Urothelium cell line (cell line): ENCODE data around the gene TM7SF2.

ENCODE experiments used
- DNase-seq: peaks from one replicate; pipeline ENCODE4 v3.0.0; 2011; ENCODE audit warnings: low spot score, mixed read lengths
- FAIRE-seq: peaks from 2 replicates; lab custom pipeline; 2011; peaks lifted over from hg19 to GRCh38; lab: Jason Lieb, UNC

The TM7SF2 gene

DNA sequence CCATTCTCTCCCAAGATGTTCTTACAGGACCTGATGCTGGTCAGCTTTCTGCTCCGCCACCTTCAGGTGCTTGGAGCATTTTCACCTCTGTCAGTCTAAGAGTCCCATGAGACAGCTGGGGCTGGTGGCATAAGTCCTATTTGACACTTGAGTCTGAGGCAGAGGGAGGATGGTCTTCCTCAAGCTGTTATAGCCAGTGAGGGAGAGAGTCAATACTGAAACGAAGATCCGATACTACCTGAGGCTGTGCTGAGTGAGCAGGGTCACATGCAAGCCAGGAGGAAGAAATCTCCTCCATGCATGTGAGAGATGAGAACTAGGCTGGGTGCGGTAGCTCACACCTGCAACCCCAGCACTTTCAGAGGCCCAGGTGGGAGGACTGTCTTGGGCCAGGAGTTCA, 22.1 kb upstream of the TM7SF2 start:
- DNase-seq (no peak), FAIRE-seq (no peak)

DNA sequence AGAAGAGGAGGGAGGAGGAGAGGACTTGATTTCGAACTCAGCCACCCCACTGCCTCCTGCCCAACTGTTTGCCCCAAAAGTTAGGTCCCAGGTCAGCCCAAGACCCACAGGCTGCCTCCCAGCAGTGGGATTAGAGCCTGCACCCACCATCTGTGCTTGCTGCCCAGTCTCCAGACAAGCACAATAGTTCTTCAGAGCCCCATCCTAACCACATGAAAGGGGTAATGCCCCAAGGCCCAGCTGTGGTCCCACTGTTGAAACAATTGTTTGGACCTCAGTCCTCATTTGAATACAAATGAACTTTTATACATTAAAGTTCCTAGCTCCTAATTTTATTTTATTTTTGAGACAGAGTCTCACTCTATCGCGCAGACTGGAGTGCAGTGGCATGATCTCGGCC, 21.0 kb upstream of the TM7SF2 start:
- DNase-seq (no peak), FAIRE-seq (no peak)

DNA sequence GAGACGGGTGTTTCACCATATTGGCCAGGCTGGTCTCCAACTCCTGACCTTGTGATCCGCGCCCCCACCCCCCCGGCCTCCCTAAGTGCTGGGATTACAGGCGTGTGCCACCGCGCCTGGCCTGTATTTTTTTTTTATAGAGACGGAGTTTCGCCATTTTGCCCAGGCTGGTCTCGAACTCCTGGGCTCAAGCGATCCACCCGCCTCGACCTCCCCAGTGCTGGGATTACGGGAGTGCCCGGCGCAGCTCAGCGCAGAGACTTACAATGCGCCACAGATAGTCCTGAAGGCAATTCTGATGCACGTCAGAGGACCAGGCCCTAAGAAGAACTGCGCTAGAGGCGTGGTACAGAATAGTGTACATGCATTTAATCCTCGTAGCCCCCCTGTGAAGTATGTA, 16.2 kb upstream of the TM7SF2 start:
- FAIRE-seq: no peak
- DNase-seq: no peak

GRCh38 chr11:65095974-65096806, 15.5 kb upstream of the TM7SF2 start, which contains the start of gene VPS51:
Gene VPS51, plus strand, starts transcription at chr11:65096214. Its CDS starts 37 bp downstream, at chr11:65096251.
- FAIRE-seq: peak; percentile 80
- peak; percentile 90 for DNase-seq

GRCh38 chr11:65096926-65097325, 14.7 kb upstream of the TM7SF2 start:
- DNase-seq (no peak), FAIRE-seq (no peak)

DNA sequence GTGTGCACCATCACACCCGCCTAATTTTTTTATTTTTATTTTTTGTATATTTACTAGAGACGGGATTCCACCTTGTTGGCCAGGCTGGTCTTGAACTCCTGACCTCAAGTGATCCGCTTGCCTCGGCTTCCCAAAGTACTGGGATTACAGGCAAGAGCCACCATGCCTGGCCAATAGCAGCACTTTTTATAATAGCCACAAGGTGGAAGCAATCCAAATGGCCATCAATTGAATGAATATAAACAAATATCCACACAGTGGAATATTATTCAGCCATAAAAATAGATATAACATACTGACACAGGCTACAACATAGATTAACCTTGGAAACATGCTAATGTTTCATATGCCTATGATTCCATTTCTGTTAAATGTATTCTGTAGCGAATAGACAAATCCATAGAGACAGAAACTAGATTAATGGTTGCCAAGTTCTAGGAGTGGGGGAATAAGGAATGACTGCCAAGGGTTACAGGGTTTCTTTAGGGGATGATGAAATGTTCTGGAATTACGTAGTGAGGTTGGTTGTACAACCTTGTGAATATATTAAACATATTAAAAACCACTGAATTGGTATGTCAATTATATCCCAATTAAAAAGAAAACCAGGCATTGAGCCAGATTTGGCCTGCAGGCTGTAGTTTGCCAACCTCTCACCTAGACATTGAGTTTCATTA, 10.9 kb upstream of the TM7SF2 start:
- FAIRE-seq (no peak), DNase-seq (no peak)

GRCh38 chr11:65102142-65103095, 9.3 kb upstream of the TM7SF2 start:
- DNase-seq (no peak), FAIRE-seq (no peak)

DNA sequence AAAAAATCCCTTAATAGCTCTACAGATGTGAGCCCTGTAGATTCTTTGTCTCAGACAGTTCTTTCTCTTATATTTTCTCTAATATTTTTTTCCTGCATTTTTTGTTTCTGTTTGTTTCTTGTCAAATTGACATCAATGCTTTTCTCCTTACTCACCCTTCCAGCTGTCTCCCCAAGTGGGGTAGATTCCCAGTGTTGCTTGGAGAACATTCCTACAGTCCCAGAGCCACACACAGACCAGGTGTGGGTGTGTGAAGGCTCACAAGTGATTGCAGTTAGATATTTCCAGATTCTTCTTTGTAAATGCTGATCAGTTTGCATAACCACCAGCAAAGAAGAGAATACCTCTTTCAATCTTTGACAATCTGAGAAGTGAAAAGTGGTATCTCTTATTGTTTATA, 8.2 kb upstream of the TM7SF2 start:
- no peak for FAIRE-seq
- DNase-seq: no peak

GRCh38 chr11:65104628-65105027, 7.0 kb upstream of the TM7SF2 start:
- no peak for FAIRE-seq
- no peak for DNase-seq

DNA sequence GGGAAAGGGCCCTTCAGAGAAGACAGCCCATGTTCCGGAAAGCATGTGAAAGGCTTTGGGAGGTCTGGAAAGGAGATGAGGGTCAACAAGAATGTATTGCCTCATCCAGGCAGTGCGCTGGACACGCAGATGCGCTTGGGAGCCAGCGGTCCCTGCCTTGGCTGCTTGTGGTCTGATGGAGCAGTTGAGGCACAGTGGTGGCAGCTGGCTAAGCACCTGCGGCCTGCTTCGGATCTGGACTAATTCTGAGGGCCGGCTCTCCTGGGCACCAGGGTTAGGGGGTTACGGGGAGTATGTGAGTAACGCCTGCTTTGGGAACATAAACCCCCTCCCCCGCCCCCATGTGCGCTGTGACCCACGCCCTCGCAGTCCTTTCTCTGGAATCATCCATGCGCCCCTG, 4.6 kb upstream of the TM7SF2 start:
- DNase-seq (no peak), FAIRE-seq (no peak)

- no peak for FAIRE-seq
- DNase-seq: no peak
Observed at GRCh38 chr11:65107751-65108468, 3.8 kb upstream of the TM7SF2 start.

DNA sequence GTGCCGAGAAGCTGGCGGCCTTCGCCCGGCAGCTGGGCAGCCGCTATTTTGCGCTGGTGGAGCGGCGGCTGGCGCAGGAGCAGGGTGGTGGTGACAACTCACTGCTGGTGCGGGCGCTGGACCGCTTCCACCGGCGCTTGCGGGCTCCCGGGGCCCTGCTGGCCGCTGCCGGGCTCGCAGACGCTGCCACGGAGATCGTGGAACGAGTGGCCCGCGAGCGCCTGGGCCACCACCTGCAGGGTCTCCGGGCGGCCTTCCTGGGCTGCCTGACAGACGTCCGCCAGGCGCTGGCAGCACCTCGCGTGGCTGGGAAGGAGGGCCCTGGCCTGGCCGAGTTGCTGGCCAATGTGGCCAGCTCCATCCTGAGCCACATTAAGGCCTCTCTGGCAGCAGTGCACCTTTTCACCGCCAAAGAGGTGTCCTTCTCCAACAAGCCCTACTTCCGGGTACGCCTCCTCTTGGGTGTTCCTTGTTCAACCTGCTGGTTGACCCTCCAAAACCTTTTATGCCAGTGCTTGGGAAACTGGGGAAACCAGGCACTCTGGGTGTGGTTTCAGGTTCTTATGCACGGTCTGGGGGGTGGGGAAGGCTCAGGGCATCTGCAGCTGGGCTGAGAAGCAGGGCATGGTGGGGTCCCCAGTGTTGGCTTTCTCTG, 3.1 kb upstream of the TM7SF2 start:
- no peak for FAIRE-seq

GRCh38 chr11:65109231-65110198, 2.2 kb upstream of the TM7SF2 start:
- FAIRE-seq (peak; percentile 37), DNase-seq (no peak)

More for the DNA sequence above, 3.1 kb upstream of the TM7SF2 start:
- no peak for DNase-seq

DNA sequence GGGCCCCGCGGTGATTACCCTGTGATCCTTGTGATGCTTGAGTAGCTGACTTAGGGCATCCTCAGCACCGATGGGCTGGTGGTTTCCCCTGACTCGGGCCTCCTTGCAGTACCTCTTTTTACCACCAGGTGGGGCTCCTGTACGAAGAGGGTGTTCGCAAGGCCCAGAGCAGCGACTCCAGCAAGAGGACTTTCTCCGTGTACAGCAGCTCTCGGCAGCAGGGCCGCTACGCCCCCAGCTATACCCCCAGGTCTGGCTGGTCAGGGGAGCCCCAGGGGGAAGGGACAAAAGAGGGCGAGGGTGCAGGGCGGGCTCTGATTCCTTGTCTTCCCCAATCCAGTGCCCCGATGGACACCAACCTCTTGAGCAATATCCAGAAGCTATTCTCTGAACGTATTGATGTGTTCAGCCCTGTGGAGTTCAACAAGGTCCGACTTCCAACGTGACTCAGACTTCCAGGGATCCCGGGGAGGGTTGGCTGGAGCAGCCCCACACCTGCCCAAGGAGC, 1.3 kb upstream of the TM7SF2 start:
- peak; percentile 85 for DNase-seq
- FAIRE-seq: no peak

- FAIRE-seq: no peak
Observed at GRCh38 chr11:65111159-65111743, 421 bp upstream of the TM7SF2 start.

DNA sequence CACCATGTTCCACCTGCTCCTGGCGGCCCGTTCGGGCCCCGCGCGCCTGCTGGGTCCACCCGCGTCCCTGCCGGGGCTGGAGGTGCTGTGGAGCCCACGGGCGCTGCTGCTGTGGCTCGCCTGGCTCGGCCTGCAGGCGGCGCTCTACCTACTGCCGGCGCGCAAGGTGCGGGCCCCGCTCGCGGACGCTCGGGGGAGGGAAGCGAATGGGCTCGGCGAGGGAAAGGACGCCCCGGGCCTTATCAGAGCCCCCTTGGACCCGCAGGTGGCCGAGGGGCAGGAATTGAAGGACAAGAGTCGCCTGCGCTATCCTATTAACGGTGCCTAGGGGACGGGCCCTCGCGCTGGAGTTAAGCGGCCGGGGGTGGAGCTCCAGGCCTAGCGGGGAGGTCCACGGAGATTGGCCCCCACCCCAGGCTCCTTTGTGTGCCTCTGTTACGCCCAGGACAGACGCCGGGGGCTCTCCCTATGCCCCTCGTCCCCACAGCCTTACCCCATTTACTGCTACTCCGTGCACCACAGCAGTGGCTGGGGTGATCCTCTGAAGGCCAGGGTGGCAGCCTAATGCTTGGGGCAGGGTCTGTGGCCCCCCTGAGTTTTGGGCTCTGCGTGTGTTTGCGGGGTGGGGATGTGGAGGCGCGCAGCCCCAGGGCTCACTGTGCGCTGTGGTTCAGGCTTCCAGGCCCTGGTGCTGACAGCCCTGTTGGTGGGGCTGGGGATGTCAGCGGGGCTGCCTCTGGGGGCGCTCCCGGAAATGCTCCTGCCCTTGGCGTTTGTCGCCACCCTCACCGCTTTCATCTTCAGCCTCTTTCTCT, 1.1 kb downstream of the TM7SF2 start:
- FAIRE-seq (no peak), DNase-seq (no peak)

More at GRCh38 chr11:65111159-65111743, 421 bp upstream of the TM7SF2 start:
- DNase-seq: no peak

DNA sequence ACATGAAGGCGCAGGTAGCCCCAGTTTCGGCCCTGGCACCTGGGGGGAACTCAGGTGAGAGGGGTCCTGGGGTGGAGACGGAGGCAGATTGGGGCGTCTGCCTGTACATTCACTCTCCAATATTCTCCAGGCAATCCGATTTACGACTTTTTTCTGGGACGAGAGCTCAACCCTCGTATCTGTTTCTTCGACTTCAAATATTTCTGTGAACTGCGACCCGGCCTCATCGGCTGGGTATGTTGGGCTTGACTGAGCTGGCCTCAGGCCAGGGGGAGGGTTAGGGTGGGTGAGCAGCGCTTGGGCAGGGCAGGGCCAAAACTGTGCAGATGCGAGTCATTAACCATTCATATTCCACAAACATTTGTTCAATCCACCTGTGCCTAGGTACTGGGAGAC, 1.7 kb downstream of the TM7SF2 start:
- FAIRE-seq: no peak
- DNase-seq: no peak
